GM23338 (cell line): ENCODE data around the gene CPA3. TPM values are rescaled to one million over a fixed set of nuclear protein-coding genes. Genes with fewer than 3 reads are reported as not detected.

ENCODE experiments used
- ATAC-seq: fragments of 200-7000 bp; cut with Tn5 transposase; 3 replicates; pipeline ENCODE4 v1.9.1; 2020
- DNase-seq: peaks from one replicate; pipeline ENCODE4 v3.0.0-alpha.2; 2015; ENCODE audit warnings: low spot score
- H2AFZ ChIP-seq: fragments of 200-600 bp; sonication (generic); 2 replicates; pipeline ENCODE4 v1.8.0; 2016; ENCODE audit warnings: antibody characterized with exemption, mild to moderate bottlenecking, moderate library complexity
- H3F3A ChIP-seq: fragments of 200-600 bp; sonication (generic); replicated peaks from 2 replicates; pipeline ENCODE4 v1.8.0; 2017; ENCODE audit warnings: antibody characterized with exemption, mixed run types, low read depth
- H3K27ac ChIP-seq: fragments of 200-600 bp; sonication (generic); 2 replicates; pipeline ENCODE4 v1.6.1; 2016; ENCODE audit warnings: low read depth
- H3K27me3 ChIP-seq: fragments of 200-600 bp; sonication (generic); 2 replicates; pipeline ENCODE4 v1.8.0; 2016; ENCODE audit warnings: mild to moderate bottlenecking, mixed run types, moderate library complexity; ENCODE audit not compliant: insufficient read depth
- H3K36me3 ChIP-seq: fragments of 200-600 bp; sonication (generic); 2 replicates; pipeline ENCODE4 v1.8.0; 2016; ENCODE audit warnings: mild to moderate bottlenecking; ENCODE audit not compliant: insufficient read depth
- H3K4me1 ChIP-seq: fragments of 200-600 bp; sonication (generic); 2 replicates; pipeline ENCODE4 v1.8.0; 2016; ENCODE audit warnings: mild to moderate bottlenecking, moderate library complexity; ENCODE audit not compliant: insufficient read depth
- H3K4me2 ChIP-seq: fragments of 200-600 bp; sonication (generic); 2 replicates; pipeline ENCODE4 v1.7.1; 2017; ENCODE audit warnings: mixed run types
- H3K4me3 ChIP-seq: fragments of 200-600 bp; sonication (generic); 2 replicates; pipeline ENCODE4 v1.6.1; 2016; ENCODE audit warnings: mixed run types
- H3K79me2 ChIP-seq: fragments of 200-600 bp; sonication (generic); replicated peaks from 2 replicates; pipeline ENCODE4 v1.8.0; 2017; ENCODE audit warnings: mild to moderate bottlenecking; ENCODE audit not compliant: insufficient read depth
- H3K9me2 ChIP-seq: fragments of 200-600 bp; sonication (generic); 2 replicates; pipeline ENCODE4 v1.8.0; 2017; ENCODE audit not compliant: insufficient read depth
- H4K20me1 ChIP-seq: fragments of 200-600 bp; sonication (generic); replicated peaks from 2 replicates; pipeline ENCODE4 v1.8.0; 2017; ENCODE audit warnings: mild to moderate bottlenecking; ENCODE audit not compliant: insufficient read depth
- H3K27ac Mint-ChIP-seq: 2 replicates; pipeline ENCODE4 v1.8.0; 2020; ENCODE audit warnings: inconsistent platforms, mild to moderate bottlenecking, moderate library complexity, mixed read lengths
- H3K27me3 Mint-ChIP-seq: 3 replicates; pipeline ENCODE4 v1.8.0; 2022; ENCODE audit warnings: low read depth, mild to moderate bottlenecking, moderate library complexity, mixed read lengths, inconsistent platforms; ENCODE audit not compliant: insufficient read depth, poor library complexity
- H3K36me3 Mint-ChIP-seq: 3 replicates; pipeline ENCODE4 v1.8.0; 2021; ENCODE audit warnings: low read depth, mild to moderate bottlenecking, inconsistent platforms, moderate library complexity, mixed read lengths
- H3K4me1 Mint-ChIP-seq: 3 replicates; pipeline ENCODE4 v1.8.0; 2020; ENCODE audit warnings: mild to moderate bottlenecking, inconsistent platforms, mixed read lengths
- H3K4me3 Mint-ChIP-seq: 3 replicates; pipeline ENCODE4 v1.8.0; 2021; ENCODE audit warnings: moderate library complexity, mild to moderate bottlenecking, inconsistent platforms, mixed read lengths
- H3K9me3 Mint-ChIP-seq: 3 replicates; pipeline ENCODE4 v1.8.0; 2020; ENCODE audit warnings: moderate library complexity, mild to moderate bottlenecking, inconsistent platforms, mixed read lengths
- CREB1 ChIP-seq: fragments of 250-450 bp; sonication (Bioruptor Pico); IDR thresholded peaks from 2 replicates; pipeline ENCODE4 v1.5.0; 2020; ENCODE audit warnings: low read depth, mild to moderate bottlenecking, moderate library complexity
- CTCF ChIP-seq, 2 experiments: fragments of 200-600 bp in 1 of 2; sonication (generic) in 1 of 2; conservative IDR thresholded peaks; 2 replicates each; pipeline versions ENCODE4 v1.5.1 to v1.6.1; 2016 to 2017; ENCODE audit warnings: antibody characterized with exemption in 2 of 2, low read depth in 2 of 2, mild to moderate bottlenecking in 2 of 2, moderate library complexity in 1 of 2
- EZH2 ChIP-seq: fragments of 200-600 bp; sonication (generic); IDR thresholded peaks from one replicate; pipeline ENCODE4 v1.8.0; 2017; ENCODE audit warnings: antibody characterized with exemption, mild to moderate bottlenecking, low read depth; ENCODE audit not compliant: unreplicated experiment
- EZH2phosphoT487 ChIP-seq: fragments of 200-600 bp; sonication (generic); IDR thresholded peaks from one replicate; pipeline ENCODE4 v1.8.1; 2018; ENCODE audit warnings: antibody characterized with exemption; ENCODE audit not compliant: unreplicated experiment
- JUNB ChIP-seq: IDR thresholded peaks from one replicate; pipeline ENCODE4 v1.6.1; 2016; ENCODE audit warnings: antibody characterized with exemption; ENCODE audit not compliant: unreplicated experiment
- NANOG ChIP-seq: IDR thresholded peaks from 2 replicates; pipeline ENCODE4 v1.6.1; 2016; ENCODE audit warnings: antibody characterized with exemption, borderline replicate concordance
- REST ChIP-seq: IDR thresholded peaks from one replicate; pipeline ENCODE4 v1.6.1; 2018; ENCODE audit warnings: antibody characterized with exemption; ENCODE audit not compliant: unreplicated experiment
- STAT1 ChIP-seq: IDR thresholded peaks from one replicate; pipeline ENCODE4 v1.6.1; 2016; ENCODE audit warnings: antibody characterized with exemption; ENCODE audit not compliant: unreplicated experiment
- ZNF114 ChIP-seq: fragments of 250-450 bp; sonication (Bioruptor Pico); IDR thresholded peaks from 2 replicates; pipeline ENCODE4 v1.5.0; 2020; ENCODE audit warnings: mild to moderate bottlenecking, moderate library complexity
- ZNF331 ChIP-seq: fragments of 250-450 bp; sonication (Bioruptor Pico); IDR thresholded peaks from 2 replicates; pipeline ENCODE4 v1.5.0; 2020; ENCODE audit warnings: low read depth, mild to moderate bottlenecking, moderate library complexity
- ZNF462 ChIP-seq: fragments of 250-450 bp; sonication (Bioruptor Pico); IDR thresholded peaks from 2 replicates; pipeline ENCODE4 v1.5.0; 2020; ENCODE audit warnings: mild to moderate bottlenecking, moderate library complexity
- polyA plus RNA-seq: library from polyadenylated mRNA; unstranded; fragments of >200 nt; fragmentation: Nextera tagmentation; extraction: Ambion mirVana; gene quantifications from 2 replicates; pipeline ENCODE4 v1.2.1, GENCODE V29; 2016
- total RNA-seq: library from RNA; depleted of rRNA; stranded (reverse); fragments of >200 nt; shearing (Covaris generic); gene quantifications from 2 replicates; pipeline ENCODE4 v1.2.3, GENCODE V29; 2014

Gene CPA3
- total and polyA plus RNA-seq, 2 experiments from 2014 or later, result not detected

GRCh38 chr3:148827585-148827984 lies 37.5 kb upstream of the CPA3 start, which contains the start of gene CPB1:
CPB1 (plus strand) TSS chr3:148827811; CDS start chr3:148827824, 13 bp downstream.
- Mint-ChIP-seq H3K27ac (no peak within 1 kb of the TSS), H3K4me1 (no peaks in the 10 kb centered on the region), H3K4me3 (no peak within 1 kb of the TSS), H3K27me3 (no peaks in the 10 kb centered on the region), H3K9me3 (no peaks in the 10 kb centered on the region), H3K36me3 (no peaks in the 10 kb centered on the region)
- no peak for ATAC-seq
- Histone ChIP-seq H2AFZ (no peak within 1 kb of the TSS), H3K4me2 (no peak within 1 kb of the TSS), H3K27ac (no peak within 1 kb of the TSS), H4K20me1 (no peaks in the 10 kb centered on the region), H3K4me3 (no peak within 1 kb of the TSS), H3K79me2 (no peaks in the 10 kb centered on the region), H3K27me3 (no peaks in the 10 kb centered on the region), H3K4me1 (no peaks in the 10 kb centered on the region), H3F3A (no peaks in the 10 kb centered on the region), H3K9me2 (no peaks in the 10 kb centered on the region), H3K36me3 (no peaks in the 10 kb centered on the region)
- TF ChIP-seq REST, result no peak
- DNase-seq, result no peak

GRCh38 chr3:148828136-148828690 lies 36.9 kb upstream of the CPA3 start:
- Histone ChIP-seq H3F3A (no peaks in the 10 kb centered on the region), H3K27me3 (no peaks in the 10 kb centered on the region), H3K27ac (no peak overlapping the region), H3K4me3 (no peak overlapping the region), H3K4me1 (no peaks in the 10 kb centered on the region), H3K79me2 (no peaks in the 10 kb centered on the region), H4K20me1 (no peaks in the 10 kb centered on the region), H2AFZ (no peak overlapping the region), H3K9me2 (no peaks in the 10 kb centered on the region), H3K4me2 (no peak overlapping the region), H3K36me3 (no peaks in the 10 kb centered on the region)
- ATAC-seq, result no peak
- H3K27ac Mint-ChIP-seq, result no peak overlapping the region
- DNase-seq, result no peak
- no peaks in the 10 kb centered on the region for H3K4me1 Mint-ChIP-seq
- no peaks in the 10 kb centered on the region for H3K9me3 Mint-ChIP-seq
- no peaks in the 10 kb centered on the region for H3K36me3 Mint-ChIP-seq
- no peaks in the 10 kb centered on the region for H3K27me3 Mint-ChIP-seq
- no peak overlapping the region for H3K4me3 Mint-ChIP-seq
- TF ChIP-seq EZH2, result no peak
- TF ChIP-seq JUNB, result no peak
- no peak for TF ChIP-seq EZH2phosphoT487
- TF ChIP-seq CREB1 (CRISPR knock-in tag), result no peak
- TF ChIP-seq ZNF462 (CRISPR knock-in tag), result no peak
- no peak for TF ChIP-seq STAT1
- no peak for TF ChIP-seq ZNF331 (CRISPR knock-in tag)
- TF ChIP-seq CTCF (conservative IDR thresholded peaks at IDR 0.05; ENCODE audit: low read depth in 2 of 2), result no peak
- TF ChIP-seq ZNF114 (CRISPR knock-in tag), result no peak
- no peak for TF ChIP-seq NANOG
